ENCODE results near the gene NXN. TPM values are rescaled to one million over a fixed set of nuclear protein-coding genes. Genes with fewer than 3 reads are reported as not detected.
"Not testable (repeated sequence)": the region's sequence is repeated elsewhere in the genome, so short reads cannot be mapped to it uniquely, and the experiment has no call there.

The NXN gene
- total RNA-seq, 4 donors from 2014 or later = 10.6 to 222 (median 13.8) TPM

GRCh38 chr17:767076-767475 is 212.5 kb downstream of the NXN start:
- intact Hi-C loops (cut with DNase I; ENCODE audit: low total_unique reads) = no loop called here
- WGBS, 2 donors (ENCODE audit: low coverage in 1 of 2) = 72 to 87% methylated on average over 3 of the region's 3 CpGs
- peaks cover 0 to 63% (median 15%) of the 10 kb centered on the region in 4 donors for H3K36me3 ChIP-seq

GRCh38 chr17:760371-760770 is 219.2 kb downstream of the NXN start:
- Histone ChIP-seq H3K4me1 (no peaks in the 10 kb centered on the region), H3K27ac (no peak overlapping the region), H3K27me3 (no peaks in the 10 kb centered on the region), H3K4me3 (no peak overlapping the region), H3K36me3 (peaks cover 0 to 34% (median 8%) of the 10 kb centered on the region in 4 donors), H3K9me3 (no peaks in the 10 kb centered on the region)
- WGBS, 2 donors (ENCODE audit: low coverage in 1 of 2) = 82 to 100% methylated on average over 3 to 9 of the region's 9 CpGs
- intact Hi-C loops (cut with DNase I; ENCODE audit: low total_unique reads) (no loop called here), in situ Hi-C loops (cut with MboI; ENCODE audit: low pct_ligation_motif_present in 1 of 4, low pct_unique_long_range_greater_than_20kb in 1 of 4, low sequenced_read_pairs in 3 of 4) (no loop called here)
- no peak for TF ChIP-seq CTCF (IDR thresholded peaks at IDR 0.05)
- no peak for TF ChIP-seq POLR2A (IDR thresholded peaks at IDR 0.05)
- TF ChIP-seq EP300 (IDR thresholded peaks at IDR 0.05; ENCODE audit: low read depth) = no peak
- TF ChIP-seq POLR2AphosphoS5 (IDR thresholded peaks at IDR 0.05) = no peak
- no peak for DNase-seq

More at GRCh38 chr17:767076-767475, 212.5 kb downstream of the NXN start:
- Histone ChIP-seq H3K27ac (no peak overlapping the region), H3K4me3 (no peak overlapping the region), H3K27me3 (no peaks in the 10 kb centered on the region), H3K4me1 (no peaks in the 10 kb centered on the region), H3K9me3 (no peaks in the 10 kb centered on the region)
- in situ Hi-C loops (cut with MboI; ENCODE audit: low pct_ligation_motif_present in 1 of 4, low pct_unique_long_range_greater_than_20kb in 1 of 4, low sequenced_read_pairs in 3 of 4) = no loop called here
- no peak for DNase-seq
- no peak for TF ChIP-seq CTCF (IDR thresholded peaks at IDR 0.05)
- no peak for TF ChIP-seq POLR2AphosphoS5 (IDR thresholded peaks at IDR 0.05)
- no peak for TF ChIP-seq POLR2A (IDR thresholded peaks at IDR 0.05)
- TF ChIP-seq EP300 (IDR thresholded peaks at IDR 0.05; ENCODE audit: low read depth) = no peak

GRCh38 chr17:759964-760363 is 219.6 kb downstream of the NXN start:
- Histone ChIP-seq H3K4me3 (no peak overlapping the region), H3K4me1 (no peaks in the 10 kb centered on the region), H3K27ac (no peak overlapping the region), H3K27me3 (no peaks in the 10 kb centered on the region), H3K9me3 (no peaks in the 10 kb centered on the region), H3K36me3 (peaks cover 0 to 31% (median 8%) of the 10 kb centered on the region in 4 donors)
- intact Hi-C loops (cut with DNase I; ENCODE audit: low total_unique reads) = no loop called here
- no peak for TF ChIP-seq POLR2A (IDR thresholded peaks at IDR 0.05)
- TF ChIP-seq EP300 (IDR thresholded peaks at IDR 0.05; ENCODE audit: low read depth) = no peak
- no peak for TF ChIP-seq CTCF (IDR thresholded peaks at IDR 0.05)
- no peak for TF ChIP-seq POLR2AphosphoS5 (IDR thresholded peaks at IDR 0.05)
- WGBS, 2 donors (ENCODE audit: low coverage in 1 of 2) = 82 to 85% methylated on average over 3 to 5 of the region's 5 CpGs
- no peak for DNase-seq
- in situ Hi-C loops (cut with MboI; ENCODE audit: low pct_ligation_motif_present in 1 of 4, low pct_unique_long_range_greater_than_20kb in 1 of 4, low sequenced_read_pairs in 3 of 4) = no loop called here

- Histone ChIP-seq H3K4me1 (peaks cover 3 to 16% (median 5%) of the 10 kb centered on the region in 4 donors), H3K36me3 (peaks cover 0 to 14% (median 6%) of the 10 kb centered on the region in 4 donors), H3K27ac (peak overlapping the region in 1 of 4 donors; percentile 17)
- WGBS, 2 donors (ENCODE audit: low coverage in 1 of 2) = 81 to 85% methylated on average over 7 to 15 of the region's 15 CpGs
- H3K27me3 ChIP-seq; H3K4me3 ChIP-seq; DNase-seq; in situ Hi-C loops (cut with MboI; ENCODE audit: low pct_ligation_motif_present in 1 of 4, low pct_unique_long_range_greater_than_20kb in 1 of 4, low sequenced_read_pairs in 3 of 4); H3K9me3 ChIP-seq; intact Hi-C loops (cut with DNase I; ENCODE audit: low total_unique reads): not testable (repeated sequence)
These were observed 223.5 kb downstream of the NXN start for GRCh38 chr17:756010-756567.

GRCh38 chr17:755319-755961 is 224.1 kb downstream of the NXN start:
- WGBS, 2 donors (ENCODE audit: low coverage in 1 of 2) = 88 to 94% methylated on average over 9 of the region's 9 CpGs
- H3K36me3 ChIP-seq; H3K27ac ChIP-seq; H3K9me3 ChIP-seq; H3K4me3 ChIP-seq; in situ Hi-C loops (cut with MboI; ENCODE audit: low pct_ligation_motif_present in 1 of 4, low pct_unique_long_range_greater_than_20kb in 1 of 4, low sequenced_read_pairs in 3 of 4); DNase-seq; H3K27me3 ChIP-seq; intact Hi-C loops (cut with DNase I; ENCODE audit: low total_unique reads): not testable (repeated sequence)
- H3K4me1 ChIP-seq = peaks cover 7 to 22% (median 12%) of the 10 kb centered on the region in 4 donors

All from transverse colon (tissue), 4 donors.